Measurements from ENCODE around the gene CUTC. TPM values are rescaled to one million over a fixed set of nuclear protein-coding genes. Genes with fewer than 3 reads are reported as not detected.
A peak's percentile ranks its signal among the peaks of the same experiment; 100 is the strongest.

Gene CUTC
- polyA plus RNA-seq, 1 of the 3 experiments (the other 2 are of a cell fraction) = 19.4 TPM

GRCh38 chr10:99709480-99710229 lies 22.4 kb upstream of the CUTC start:
- Histone ChIP-seq H2AFZ (ENCODE audit: low read depth) (no peak overlapping the region), H3K4me3 (ENCODE audit: low read depth in 2 of 2, low read length in 1 of 2) (no peak overlapping the region), H3K4me2 (peak overlapping the region; percentile 10; the same call in 1 of the 2 replicates), H3K9me2 (no peaks in the 10 kb centered on the region), H3K9me3 (no peaks in the 10 kb centered on the region), H3K4me1 (ENCODE audit: control insufficient read depth in 1 of 2, insufficient read depth in 2 of 2, low read depth in 1 of 2, low read length in 1 of 2) (peaks cover 0 to 14% of the 10 kb centered on the region in 2 experiments; a peak in 1 of 4 replicates), H3K36me3 (replicated peaks in 1 of 2; ENCODE audit: control insufficient read depth in 1 of 2, insufficient read depth in 2 of 2, low read length in 1 of 2) (peaks cover 78 to 85% of the 10 kb centered on the region in 2 experiments), H3F3A (replicated peaks; ENCODE audit: insufficient read depth) (peaks cover 21% of the 10 kb centered on the region), H3K27ac (ENCODE audit: low read depth in 2 of 2, low read length in 1 of 2) (peak overlapping the region in 1 of 2 experiments; percentile 57; a peak in 2 of 4 replicates), H3K27me3 (ENCODE audit: insufficient read depth) (no peaks in the 10 kb centered on the region), H3K9ac (no peak overlapping the region; the same call in 1 of the 2 replicates), H3K79me2 (ENCODE audit: insufficient read depth) (no peaks in the 10 kb centered on the region), H4K20me1 (ENCODE audit: insufficient read depth) (no peaks in the 10 kb centered on the region)
- no peak for DNase-seq
- TF ChIP-seq CTCF (IDR thresholded peaks at IDR 0.05) (peak; percentile 16; the same call in 1 of the 2 replicates), PBX3 (IDR thresholded peaks at IDR 0.05) (peak; percentile 26; the same call in 1 of the 2 replicates), MXI1 (IDR thresholded peaks at IDR 0.05; ENCODE audit: low read depth, low read length) (no peak)
- WGBS (ENCODE audit: low lambda C conversion rate) = 67% methylated on average over 4 of the region's 4 CpGs
- ChIA-PET CTCF (interaction anchor here (1.0 to 3.0 kb wide), 8 partner anchors 8 to 90 kb away, joined by 3 to 21 read pairs (median 4); partner anchors contain the start of gene SLC25A28), POLR2A (no interaction called here)

- ChIA-PET CTCF (interaction anchor here (0.6 to 3.0 kb wide), 13 partner anchors 9 to 99 kb away, joined by 3 to 21 read pairs (median 4); no protein-coding TSS in a partner anchor), POLR2A (no interaction called here)
- no peak overlapping the region for H3K4me3 ChIP-seq (ENCODE audit: low read depth in 2 of 2, low read length in 1 of 2)
- no peak overlapping the region for H3K9ac ChIP-seq
- H3K4me1 ChIP-seq (ENCODE audit: control insufficient read depth in 1 of 2, insufficient read depth in 2 of 2, low read depth in 1 of 2, low read length in 1 of 2) = peaks cover 0 to 14% of the 10 kb centered on the region in 2 experiments; a peak in 1 of 4 replicates
- peak; percentile 39 for DNase-seq
- H3K27ac ChIP-seq (ENCODE audit: low read depth in 2 of 2, low read length in 1 of 2) = peak overlapping the region in 1 of 2 experiments; percentile 57; a peak in 1 of 4 replicates
- H2AFZ ChIP-seq (ENCODE audit: low read depth) = no peak overlapping the region
- no peaks in the 10 kb centered on the region for H3K27me3 ChIP-seq (ENCODE audit: insufficient read depth)
- H3K79me2 ChIP-seq (ENCODE audit: insufficient read depth) = no peaks in the 10 kb centered on the region
- H3F3A ChIP-seq (replicated peaks; ENCODE audit: insufficient read depth) = peaks cover 26% of the 10 kb centered on the region
- no peaks in the 10 kb centered on the region for H4K20me1 ChIP-seq (ENCODE audit: insufficient read depth)
- H3K9me3 ChIP-seq = no peaks in the 10 kb centered on the region
- no peaks in the 10 kb centered on the region for H3K9me2 ChIP-seq
- TF ChIP-seq CTCF (IDR thresholded peaks at IDR 0.05) = peak; percentile 73
- peak; percentile 43; the same call in 1 of the 2 replicates for TF ChIP-seq RFX5 (IDR thresholded peaks at IDR 0.05; ENCODE audit: low read length)
- TF ChIP-seq NFIC (IDR thresholded peaks at IDR 0.05; ENCODE audit: borderline replicate concordance) = no peak
- TF ChIP-seq SMC3 (IDR thresholded peaks at IDR 0.05; ENCODE audit: low read depth, low read length) = peak; percentile 62
- peak; percentile 79 for TF ChIP-seq RAD21 (IDR thresholded peaks at IDR 0.05; ENCODE audit: low read length)
- H3K36me3 ChIP-seq (replicated peaks in 1 of 2; ENCODE audit: control insufficient read depth in 1 of 2, insufficient read depth in 2 of 2, low read length in 1 of 2) = peaks cover 75 to 77% of the 10 kb centered on the region in 2 experiments
- no peak overlapping the region for H3K4me2 ChIP-seq
Observed at GRCh38 chr10:99711129-99711719, 20.8 kb upstream of the CUTC start.

Data from SK-N-SH (cell line).